Measurements from ENCODE around the gene GPATCH3. TPM values are rescaled to one million over a fixed set of nuclear protein-coding genes. Genes with fewer than 3 reads are reported as not detected.

GPATCH3 gene
- total RNA-seq, 5 donors from 2014 or later (not counting 1 experiment from before 2014, with no cell fraction given): 23.6 to 28.6 (median 27.6) TPM

GRCh38 chr1:26915204-26915842 lies 15.1 kb upstream of the GPATCH3 start:
- Mint-ChIP-seq H3K36me3 (no peaks in the 10 kb centered on the region), H3K9me3 (no peaks in the 10 kb centered on the region), H3K4me3 (no peak overlapping the region), H3K27me3 (no peaks in the 10 kb centered on the region), H3K27ac (no peak overlapping the region), H3K4me1 (peaks cover 2 to 4% (median 3%) of the 10 kb centered on the region in 3 donors)
- H3K4me1 ChIP-seq (ENCODE audit: control insufficient read depth in 1 of 2, extremely low read depth in 1 of 2, insufficient read depth in 2 of 2, low read length in 2 of 2): no peaks in the 10 kb centered on the region
- ATAC-seq (replicated peaks in 1 of 4) (no peak), DNase-seq (no peak)
- 67% methylated on average over 3 of the region's 5 CpGs for WGBS (ENCODE audit: insufficient coverage)
- H3K36me3 ChIP-seq (ENCODE audit: control insufficient read depth in 2 of 2, extremely low read depth in 1 of 2, insufficient read depth in 1 of 2, low read length in 1 of 2): no peaks in the 10 kb centered on the region
- no peak overlapping the region for H3K4me3 ChIP-seq (ENCODE audit: control insufficient read depth in 1 of 2, extremely low read depth in 1 of 2, low read length in 1 of 2)
- peaks cover 0 to 20% of the 10 kb centered on the region in 2 experiments for H3K27me3 ChIP-seq (replicated peaks in 1 of 2; ENCODE audit: control insufficient read depth in 2 of 2, extremely low read depth in 1 of 2, insufficient read depth in 2 of 2, low read length in 1 of 2)
- no peaks in the 10 kb centered on the region for H3K9me3 ChIP-seq
- CTCF ChIA-PET: no interaction called here
- H3K27ac ChIP-seq (ENCODE audit: low read length): no peak overlapping the region
- POLR2A ChIA-PET: no interaction called here

- DNase-seq (no peak), ATAC-seq (replicated peaks in 1 of 4) (no peak)
- H3K27me3 ChIP-seq (replicated peaks in 1 of 2; ENCODE audit: control insufficient read depth in 2 of 2, extremely low read depth in 1 of 2, insufficient read depth in 2 of 2, low read length in 1 of 2): peaks cover 0 to 23% of the 10 kb centered on the region in 2 experiments
- H3K27ac ChIP-seq (ENCODE audit: low read length): no peak within 1 kb of the TSS
- Mint-ChIP-seq H3K36me3 (no peaks in the 10 kb centered on the region), H3K9me3 (no peaks in the 10 kb centered on the region), H3K4me1 (no peaks in the 10 kb centered on the region), H3K27me3 (peaks cover 0 to 4% of the 10 kb centered on the region in 2 donors), H3K4me3 (no peak within 1 kb of the TSS), H3K27ac (no peak within 1 kb of the TSS)
- H3K36me3 ChIP-seq (ENCODE audit: control insufficient read depth in 2 of 2, extremely low read depth in 1 of 2, insufficient read depth in 1 of 2, low read length in 1 of 2): no peaks in the 10 kb centered on the region
- H3K4me3 ChIP-seq (ENCODE audit: control insufficient read depth in 1 of 2, extremely low read depth in 1 of 2, low read length in 1 of 2): no peak within 1 kb of the TSS
- no peaks in the 10 kb centered on the region for H3K4me1 ChIP-seq (ENCODE audit: control insufficient read depth in 1 of 2, extremely low read depth in 1 of 2, insufficient read depth in 2 of 2, low read length in 2 of 2)
- CTCF ChIA-PET: no interaction called here
- POLR2A ChIA-PET: no interaction called here
- no peaks in the 10 kb centered on the region for H3K9me3 ChIP-seq
- 82% methylated on average over 14 of the region's 16 CpGs for WGBS (ENCODE audit: insufficient coverage)
Measured at GRCh38 chr1:26913754-26914619, 13.7 kb upstream of the GPATCH3 start, which contains the start of gene NR0B2. NR0B2 (minus strand) TSS chr1:26913975; CDS start chr1:26913940, 35 bp downstream.

DNA sequence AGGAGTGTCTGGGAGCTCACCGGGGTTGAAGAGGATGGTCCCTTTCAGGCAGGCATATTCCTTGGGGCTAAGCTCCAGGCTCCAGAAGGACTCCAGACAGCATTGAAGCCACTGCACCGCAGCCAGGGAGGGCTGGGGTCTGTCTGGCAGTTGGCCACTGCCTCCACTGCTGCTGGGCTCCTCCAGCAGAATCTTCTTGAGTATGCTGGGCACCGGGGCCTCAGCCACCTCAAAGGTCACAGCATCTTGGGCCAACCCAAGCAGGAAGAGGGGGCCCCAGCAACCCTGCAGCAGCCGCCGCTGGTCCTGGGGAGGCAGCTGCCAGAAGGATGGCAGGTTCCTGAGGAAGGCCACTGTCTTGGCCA lies 13.1 kb upstream of the GPATCH3 start:
- Mint-ChIP-seq H3K4me1 (no peaks in the 10 kb centered on the region), H3K27me3 (peaks cover 0 to 4% of the 10 kb centered on the region in 2 donors), H3K27ac (no peak overlapping the region), H3K9me3 (no peaks in the 10 kb centered on the region), H3K4me3 (no peak overlapping the region), H3K36me3 (no peaks in the 10 kb centered on the region)
- H3K27me3 ChIP-seq (replicated peaks in 1 of 2; ENCODE audit: control insufficient read depth in 2 of 2, extremely low read depth in 1 of 2, insufficient read depth in 2 of 2, low read length in 1 of 2): peaks cover 0 to 23% of the 10 kb centered on the region in 2 experiments
- 64% methylated on average over 3 of the region's 5 CpGs for WGBS (ENCODE audit: insufficient coverage)
- DNase-seq: no peak
- no peak for ATAC-seq (replicated peaks in 1 of 4)
- H3K4me1 ChIP-seq (ENCODE audit: control insufficient read depth in 1 of 2, extremely low read depth in 1 of 2, insufficient read depth in 2 of 2, low read length in 2 of 2): no peaks in the 10 kb centered on the region
- ChIA-PET CTCF (interaction anchor here in 1 of 2 donors (0.6 kb wide), 1 partner anchor 49 kb away, joined by 3 read pairs; no protein-coding TSS in a partner anchor), POLR2A (no interaction called here)
- no peak overlapping the region for H3K27ac ChIP-seq (ENCODE audit: low read length)
- no peaks in the 10 kb centered on the region for H3K9me3 ChIP-seq
- H3K36me3 ChIP-seq (ENCODE audit: control insufficient read depth in 2 of 2, extremely low read depth in 1 of 2, insufficient read depth in 1 of 2, low read length in 1 of 2): no peaks in the 10 kb centered on the region
- H3K4me3 ChIP-seq (ENCODE audit: control insufficient read depth in 1 of 2, extremely low read depth in 1 of 2, low read length in 1 of 2): no peak overlapping the region

GRCh38 chr1:26912147-26912490 lies 11.9 kb upstream of the GPATCH3 start:
- Histone ChIP-seq H3K9me3 (no peaks in the 10 kb centered on the region), H3K27ac (ENCODE audit: low read length) (no peak overlapping the region), H3K27me3 (replicated peaks in 1 of 2; ENCODE audit: control insufficient read depth in 2 of 2, extremely low read depth in 1 of 2, insufficient read depth in 2 of 2, low read length in 1 of 2) (peaks cover 0 to 23% of the 10 kb centered on the region in 2 experiments), H3K4me1 (ENCODE audit: control insufficient read depth in 1 of 2, extremely low read depth in 1 of 2, insufficient read depth in 2 of 2, low read length in 2 of 2) (no peaks in the 10 kb centered on the region), H3K4me3 (ENCODE audit: control insufficient read depth in 1 of 2, extremely low read depth in 1 of 2, low read length in 1 of 2) (no peak overlapping the region), H3K36me3 (ENCODE audit: control insufficient read depth in 2 of 2, extremely low read depth in 1 of 2, insufficient read depth in 1 of 2, low read length in 1 of 2) (no peaks in the 10 kb centered on the region)
- no peaks in the 10 kb centered on the region for H3K36me3 Mint-ChIP-seq
- no peak overlapping the region for H3K4me3 Mint-ChIP-seq
- H3K27me3 Mint-ChIP-seq: peaks cover 0 to 6% of the 10 kb centered on the region in 2 donors
- ATAC-seq (replicated peaks in 1 of 4) (no peak), DNase-seq (no peak)
- CTCF ChIA-PET: interaction anchor here in 1 of 2 donors (0.5 kb wide), 1 partner anchor 18 kb away, joined by 3 read pairs; no protein-coding TSS in a partner anchor
- no peak overlapping the region for H3K27ac Mint-ChIP-seq
- POLR2A ChIA-PET: no interaction called here
- WGBS (ENCODE audit: insufficient coverage): no CpG with 5 or more reads among the region's 2 CpGs
- H3K9me3 Mint-ChIP-seq: no peaks in the 10 kb centered on the region
- H3K4me1 Mint-ChIP-seq: no peaks in the 10 kb centered on the region

- POLR2A ChIA-PET: no interaction called here
- Mint-ChIP-seq H3K27me3 (peaks cover 0 to 10% of the 10 kb centered on the region in 2 donors), H3K36me3 (no peaks in the 10 kb centered on the region), H3K4me3 (no peak overlapping the region), H3K4me1 (no peaks in the 10 kb centered on the region), H3K9me3 (no peaks in the 10 kb centered on the region), H3K27ac (no peak overlapping the region)
- DNase-seq (no peak), ATAC-seq (replicated peaks in 1 of 4) (no peak)
- Histone ChIP-seq H3K27me3 (replicated peaks in 1 of 2; ENCODE audit: control insufficient read depth in 2 of 2, extremely low read depth in 1 of 2, insufficient read depth in 2 of 2, low read length in 1 of 2) (peaks cover 0 to 21% of the 10 kb centered on the region in 2 experiments), H3K4me1 (ENCODE audit: control insufficient read depth in 1 of 2, extremely low read depth in 1 of 2, insufficient read depth in 2 of 2, low read length in 2 of 2) (no peaks in the 10 kb centered on the region), H3K27ac (ENCODE audit: low read length) (no peak overlapping the region), H3K36me3 (ENCODE audit: control insufficient read depth in 2 of 2, extremely low read depth in 1 of 2, insufficient read depth in 1 of 2, low read length in 1 of 2) (no peaks in the 10 kb centered on the region), H3K4me3 (ENCODE audit: control insufficient read depth in 1 of 2, extremely low read depth in 1 of 2, low read length in 1 of 2) (no peak overlapping the region), H3K9me3 (no peaks in the 10 kb centered on the region)
- 83% methylated on average over 6 of the region's 8 CpGs for WGBS (ENCODE audit: insufficient coverage)
- CTCF ChIA-PET: interaction anchor here in 1 of 2 donors (0.5 kb wide), 1 partner anchor 19 kb away, joined by 3 read pairs; no protein-coding TSS in a partner anchor
Measured at GRCh38 chr1:26911399-26912146, 11.3 kb upstream of the GPATCH3 start.

DNA sequence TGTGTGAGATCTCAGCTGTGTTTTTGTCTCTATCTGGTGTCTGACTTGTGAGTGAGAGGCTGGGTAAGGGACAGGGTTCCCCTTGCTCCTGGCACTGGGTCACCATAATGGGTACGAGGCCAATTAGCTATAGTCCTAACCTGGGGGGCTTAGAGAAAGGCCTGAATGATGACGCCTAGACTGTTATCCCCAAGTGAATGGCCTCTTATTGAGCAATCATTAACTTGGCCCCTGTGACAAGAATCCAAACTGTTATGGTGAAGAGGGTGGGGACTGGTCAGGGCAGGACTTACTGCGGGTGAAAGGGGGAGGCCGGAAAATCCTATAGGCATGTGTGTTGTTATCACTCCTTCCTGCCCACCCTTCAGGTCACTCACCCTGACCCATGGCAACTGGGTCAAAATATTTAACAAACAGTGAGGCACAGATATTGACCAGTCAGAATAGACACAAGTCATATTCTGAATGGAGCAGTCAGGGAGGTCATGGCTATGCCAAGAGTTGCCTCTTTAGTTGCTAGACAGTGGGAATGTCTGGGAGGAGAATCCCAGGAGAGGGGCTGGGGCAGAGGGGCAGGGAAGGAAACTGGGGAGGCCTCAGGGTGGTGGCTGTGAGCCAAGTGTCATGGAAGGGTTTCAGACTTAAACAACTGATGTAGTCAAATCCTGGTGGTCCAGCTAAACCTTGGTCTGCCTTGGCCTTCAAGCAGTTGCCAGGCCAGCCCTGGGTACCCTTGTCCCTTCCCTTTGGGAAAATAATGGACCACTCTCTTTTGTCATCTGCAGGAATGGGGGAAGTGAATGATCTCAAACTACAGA lies 10.3 kb upstream of the GPATCH3 start:
- DNase-seq (no peak), ATAC-seq (replicated peaks in 1 of 4) (no peak)
- H3K27ac ChIP-seq (ENCODE audit: low read length): no peak overlapping the region
- peaks cover 0 to 19% of the 10 kb centered on the region in 2 experiments for H3K27me3 ChIP-seq (replicated peaks in 1 of 2; ENCODE audit: control insufficient read depth in 2 of 2, extremely low read depth in 1 of 2, insufficient read depth in 2 of 2, low read length in 1 of 2)
- H3K4me3 ChIP-seq (ENCODE audit: control insufficient read depth in 1 of 2, extremely low read depth in 1 of 2, low read length in 1 of 2): no peak overlapping the region
- Mint-ChIP-seq H3K9me3 (no peaks in the 10 kb centered on the region), H3K27me3 (peaks cover 0 to 10% of the 10 kb centered on the region in 2 donors), H3K27ac (no peak overlapping the region), H3K36me3 (no peaks in the 10 kb centered on the region), H3K4me1 (no peaks in the 10 kb centered on the region), H3K4me3 (no peak overlapping the region)
- H3K4me1 ChIP-seq (ENCODE audit: control insufficient read depth in 1 of 2, extremely low read depth in 1 of 2, insufficient read depth in 2 of 2, low read length in 2 of 2): no peaks in the 10 kb centered on the region
- H3K36me3 ChIP-seq (ENCODE audit: control insufficient read depth in 2 of 2, extremely low read depth in 1 of 2, insufficient read depth in 1 of 2, low read length in 1 of 2): no peaks in the 10 kb centered on the region
- WGBS (ENCODE audit: insufficient coverage): 88% methylated on average over 2 of the region's 4 CpGs
- no peaks in the 10 kb centered on the region for H3K9me3 ChIP-seq
- ChIA-PET POLR2A (no interaction called here), CTCF (no interaction called here)
